Liver (tissue), 9 donors: Measurements from ENCODE around the gene SLC44A2. TPM values are rescaled to one million over a fixed set of nuclear protein-coding genes. Genes with fewer than 3 reads are reported as not detected.

Source experiments
- DNase-seq: peaks from one replicate; pipeline ENCODE4 v3.0.0-alpha.2; 2017; ENCODE audit warnings: low spot score
- H3K27ac ChIP-seq, 2 donors: one replicate each; pipeline ENCODE4 v1.7.0; 2013; ENCODE audit warnings: inconsistent platforms in 2 of 2, low read length in 2 of 2, control low read depth in 1 of 2, low read depth in 1 of 2, mild to moderate bottlenecking in 1 of 2
- H3K27me3 ChIP-seq, 4 donors: one replicate each; pipeline versions ENCODE4 v1.6.1 to v1.7.0; 2013; ENCODE audit warnings: low read length in 3 of 4, inconsistent platforms in 1 of 4, mild to moderate bottlenecking in 1 of 4, moderate library complexity in 1 of 4; ENCODE audit not compliant: control insufficient read depth in 4 of 4, insufficient read depth in 4 of 4
- H3K36me3 ChIP-seq, 4 donors: one replicate each; pipeline versions ENCODE4 v1.6.1 to v1.7.0; 2013; ENCODE audit warnings: low read length in 3 of 4, mild to moderate bottlenecking in 3 of 4, low read depth in 1 of 4, moderate library complexity in 1 of 4; ENCODE audit not compliant: control insufficient read depth in 4 of 4, insufficient read depth in 3 of 4
- H3K4me1 ChIP-seq, 4 donors: one replicate each; pipeline versions ENCODE4 v1.6.1 to v1.7.0; 2013; ENCODE audit warnings: low read length in 3 of 4, mild to moderate bottlenecking in 3 of 4, moderate library complexity in 1 of 4; ENCODE audit not compliant: control insufficient read depth in 4 of 4, insufficient read depth in 4 of 4
- H3K4me3 ChIP-seq, 3 donors: one replicate each; pipeline versions ENCODE4 v1.6.1 to v1.7.0; 2013; ENCODE audit warnings: low read length in 3 of 3, control low read depth in 1 of 3, low read depth in 1 of 3, mild to moderate bottlenecking in 1 of 3
- H3K9ac ChIP-seq, 2 donors: one replicate each; pipeline ENCODE4 v1.7.0; 2013; ENCODE audit warnings: low read length in 2 of 2, mild to moderate bottlenecking in 2 of 2, moderate library complexity in 2 of 2, control low read depth in 1 of 2, low read depth in 1 of 2
- H3K9me3 ChIP-seq, 4 donors: one replicate each; pipeline versions ENCODE4 v1.6.1 to v1.7.0; 2013; ENCODE audit warnings: low read length in 3 of 4; ENCODE audit not compliant: control insufficient read depth in 4 of 4
- ATF3 ChIP-seq: IDR thresholded peaks from 2 replicates; pipeline ENCODE4 v1.6.1; 2016; ENCODE audit warnings: antibody characterized with exemption
- EGR1 ChIP-seq, 2 donors: IDR thresholded peaks; 2 replicates each; pipeline ENCODE4 v1.6.1; 2016 to 2018; ENCODE audit warnings: antibody characterized with exemption in 2 of 2, low read depth in 2 of 2
- FOXA1 ChIP-seq: IDR thresholded peaks from 2 replicates; pipeline ENCODE4 v1.6.1; 2016; ENCODE audit warnings: antibody characterized with exemption
- FOXA2 ChIP-seq: IDR thresholded peaks from 2 replicates; pipeline ENCODE4 v1.6.1; 2016; ENCODE audit warnings: antibody characterized with exemption
- GABPA ChIP-seq, 2 donors: IDR thresholded peaks in 1 of 2; conservative IDR thresholded peaks in 1 of 2; 2 replicates each; pipeline ENCODE4 v1.6.1; 2016; ENCODE audit warnings: antibody characterized with exemption in 2 of 2, mild to moderate bottlenecking in 1 of 2, moderate library complexity in 1 of 2
- HNF4A ChIP-seq, 2 donors: conservative IDR thresholded peaks; 2 replicates each; pipeline ENCODE4 v1.6.1; 2016; ENCODE audit warnings: antibody characterized with exemption in 2 of 2, mild to moderate bottlenecking in 2 of 2
- HNF4G ChIP-seq: IDR thresholded peaks from 2 replicates; pipeline ENCODE4 v1.6.1; 2016; ENCODE audit warnings: antibody characterized with exemption
- JUND ChIP-seq, 2 donors: IDR thresholded peaks; 2 replicates each; pipeline ENCODE4 v1.6.1; 2016; ENCODE audit warnings: antibody characterized with exemption in 2 of 2
- MAX ChIP-seq: IDR thresholded peaks from 2 replicates; pipeline ENCODE4 v1.6.1; 2016; ENCODE audit warnings: antibody characterized with exemption
- NR2F2 ChIP-seq: IDR thresholded peaks from 2 replicates; pipeline ENCODE4 v1.6.1; 2016; ENCODE audit warnings: antibody characterized with exemption
- RAD21 ChIP-seq, 2 donors: IDR thresholded peaks; 2 replicates each; pipeline ENCODE4 v1.6.1; 2016; ENCODE audit warnings: antibody characterized with exemption in 2 of 2, mild to moderate bottlenecking in 2 of 2
- REST ChIP-seq: IDR thresholded peaks from 2 replicates; pipeline ENCODE4 v1.6.1; 2016; ENCODE audit warnings: antibody characterized with exemption, mild to moderate bottlenecking
- RXRA ChIP-seq, 2 donors: IDR thresholded peaks; 2 replicates each; pipeline ENCODE4 v1.6.1; 2017 to 2018; ENCODE audit warnings: antibody characterized with exemption in 2 of 2, mild to moderate bottlenecking in 1 of 2
- SP1 ChIP-seq: IDR thresholded peaks from 2 replicates; pipeline ENCODE4 v1.6.1; 2018; ENCODE audit warnings: antibody characterized with exemption, mild to moderate bottlenecking
- TAF1 ChIP-seq: conservative IDR thresholded peaks from 2 replicates; pipeline ENCODE4 v1.6.1; 2016; ENCODE audit warnings: antibody characterized with exemption, mild to moderate bottlenecking
- YY1 ChIP-seq: IDR thresholded peaks from 2 replicates; pipeline ENCODE4 v1.6.1; 2016; ENCODE audit warnings: antibody characterized with exemption, mild to moderate bottlenecking
- ZBTB33 ChIP-seq: IDR thresholded peaks from 2 replicates; pipeline ENCODE4 v1.6.1; 2016; ENCODE audit warnings: antibody characterized with exemption
- WGBS: extraction: QIAGEN DNeasy Blood & Tissue Kit; methylation state at CpG from one replicate; pipeline ENCODE4 v1.1.7; 2013; 5-methylcytosine and 5-hydroxymethylcytosine counted together
- polyA plus RNA-seq, 2 donors: library from polyadenylated mRNA; stranded (reverse) in 1 of 2; unstranded in 1 of 2; fragments of 200-250 nt in 1 of 2; fragments of >200 nt in 1 of 2; fragmentation: Nextera tagmentation in 1 of 2; extraction: Ambion mirVana in 1 of 2; gene quantifications; one replicate each; pipeline versions ENCODE4 v1.2.1 to v1.2.3, GENCODE V29; 2013 to 2015
- total RNA-seq, 2 donors: library from RNA; depleted of rRNA; stranded (reverse); fragments of >200 nt; gene quantifications; one replicate each; pipeline ENCODE4 v1.2.3, GENCODE V29; 2014
- TF ChIP-seq, protein P1 (sequence below): fragments of 150-350 bp; IDR thresholded peaks from 2 replicates; pipeline ENCODE4 v1.5.1; 2017; ENCODE audit warnings: improper control_type of control experiment, low read depth, low read length; ENCODE audit not compliant: missing input control
- donor health status: healthy.
- donor health status: healthy.
- donor health status: healthy.
- donor health status: healthy.
- donor health status: healthy.

SLC44A2 gene
- total and polyA plus RNA-seq, 4 donors = 12.0 to 21.6 (median 13.4) TPM

DNA sequence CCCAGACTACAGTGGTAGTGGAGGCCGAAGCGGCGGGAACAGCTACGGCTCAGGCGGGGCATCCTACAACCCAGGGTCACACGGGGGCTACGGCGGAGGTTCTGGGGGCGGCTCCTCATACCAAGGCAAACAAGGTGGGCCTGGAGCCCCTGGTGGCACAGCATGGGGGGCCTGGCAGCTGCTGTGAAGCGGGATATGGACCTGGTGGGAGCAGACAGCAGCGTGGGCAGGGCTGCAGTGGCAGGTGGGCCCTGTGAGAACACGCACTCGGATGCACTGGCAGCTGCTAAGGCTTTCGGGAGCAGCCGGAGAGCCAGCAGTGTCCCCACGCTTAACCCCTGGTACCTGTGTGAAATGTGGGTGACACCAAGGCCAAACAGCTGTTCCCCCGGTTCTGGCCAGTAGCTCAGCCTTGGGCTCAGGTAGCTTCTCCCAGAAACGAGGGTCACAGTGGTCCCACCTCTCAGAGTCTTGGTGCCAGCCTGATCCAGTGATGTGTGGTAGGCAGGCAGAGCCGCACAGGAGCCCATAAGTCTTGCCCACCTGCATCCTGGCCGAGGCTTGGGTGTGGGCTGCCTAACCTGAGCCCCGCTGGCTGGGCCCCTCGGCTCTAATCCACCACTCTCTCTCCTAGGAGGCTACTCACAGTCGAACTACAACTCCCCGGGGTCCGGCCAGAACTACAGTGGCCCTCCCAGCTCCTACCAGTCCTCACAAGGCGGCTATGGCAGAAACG lies 63.4 kb downstream of the SLC44A2 start:
- H3K27me3 ChIP-seq = no peaks in the 10 kb centered on the region
- H3K36me3 ChIP-seq = peaks cover 22 to 77% (median 34%) of the 10 kb centered on the region in 4 donors
- no peak overlapping the region for H3K27ac ChIP-seq
- DNase-seq = no peak
- TF ChIP-seq HNF4G = no peak
- TF ChIP-seq HNF4A (conservative IDR thresholded peaks at IDR 0.05) = no peak
- no peak for TF ChIP-seq TAF1
- TF ChIP-seq, protein P1, sequence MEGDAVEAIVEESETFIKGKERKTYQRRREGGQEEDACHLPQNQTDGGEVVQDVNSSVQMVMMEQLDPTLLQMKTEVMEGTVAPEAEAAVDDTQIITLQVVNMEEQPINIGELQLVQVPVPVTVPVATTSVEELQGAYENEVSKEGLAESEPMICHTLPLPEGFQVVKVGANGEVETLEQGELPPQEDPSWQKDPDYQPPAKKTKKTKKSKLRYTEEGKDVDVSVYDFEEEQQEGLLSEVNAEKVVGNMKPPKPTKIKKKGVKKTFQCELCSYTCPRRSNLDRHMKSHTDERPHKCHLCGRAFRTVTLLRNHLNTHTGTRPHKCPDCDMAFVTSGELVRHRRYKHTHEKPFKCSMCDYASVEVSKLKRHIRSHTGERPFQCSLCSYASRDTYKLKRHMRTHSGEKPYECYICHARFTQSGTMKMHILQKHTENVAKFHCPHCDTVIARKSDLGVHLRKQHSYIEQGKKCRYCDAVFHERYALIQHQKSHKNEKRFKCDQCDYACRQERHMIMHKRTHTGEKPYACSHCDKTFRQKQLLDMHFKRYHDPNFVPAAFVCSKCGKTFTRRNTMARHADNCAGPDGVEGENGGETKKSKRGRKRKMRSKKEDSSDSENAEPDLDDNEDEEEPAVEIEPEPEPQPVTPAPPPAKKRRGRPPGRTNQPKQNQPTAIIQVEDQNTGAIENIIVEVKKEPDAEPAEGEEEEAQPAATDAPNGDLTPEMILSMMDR = no peak
- TF ChIP-seq RXRA (IDR thresholded peaks at IDR 0.05) = no peak
- no peak for TF ChIP-seq NR2F2
- 96% methylated on average over 27 of the region's 27 CpGs for WGBS
- H3K9ac ChIP-seq = no peak overlapping the region
- no peaks in the 10 kb centered on the region for H3K4me1 ChIP-seq
- H3K4me3 ChIP-seq = no peak overlapping the region
- no peaks in the 10 kb centered on the region for H3K9me3 ChIP-seq

DNA sequence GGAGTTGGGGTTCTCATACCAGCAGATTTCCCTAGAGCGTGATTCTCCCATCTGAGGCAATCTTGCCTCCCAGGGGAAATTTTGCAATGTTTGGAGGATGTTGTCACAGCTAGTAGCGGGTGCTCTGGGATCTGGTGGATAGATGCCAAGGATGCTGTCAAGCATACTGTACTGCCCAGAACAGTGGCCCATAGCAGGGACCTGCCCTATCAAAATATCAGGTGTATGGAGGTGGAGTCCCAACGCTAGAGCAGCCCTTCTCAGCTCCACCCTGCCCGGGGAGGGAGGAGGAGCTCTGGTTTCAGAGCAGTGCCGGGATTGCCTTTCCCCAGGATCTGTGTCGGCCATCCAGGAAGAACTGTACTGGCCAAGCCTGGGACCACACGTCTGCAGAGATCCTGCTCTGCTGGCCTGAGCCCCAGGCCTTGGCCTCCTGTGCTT lies 65.0 kb downstream of the SLC44A2 start:
- DNase-seq = no peak
- peaks cover under 1 to 5% (median 3%) of the 10 kb centered on the region in 4 donors for H3K4me1 ChIP-seq
- TF ChIP-seq HNF4G (no peak), TAF1 (no peak), REST (no peak), RXRA (IDR thresholded peaks at IDR 0.05) (no peak), HNF4A (conservative IDR thresholded peaks at IDR 0.05) (no peak), ATF3 (no peak), ZBTB33 (no peak), SP1 (no peak), GABPA (IDR thresholded peaks at IDR 0.05 in 1 of 2, conservative IDR thresholded peaks at IDR 0.05 in 1 of 2) (no peak), MAX (no peak), YY1 (no peak), JUND (IDR thresholded peaks at IDR 0.05) (no peak), FOXA1 (no peak), FOXA2 (no peak), RAD21 (IDR thresholded peaks at IDR 0.05) (no peak), EGR1 (IDR thresholded peaks at IDR 0.05; ENCODE audit: low read depth in 2 of 2) (no peak), NR2F2 (no peak)
- TF ChIP-seq, protein P1 = no peak
- H3K9me3 ChIP-seq = no peaks in the 10 kb centered on the region
- no peaks in the 10 kb centered on the region for H3K27me3 ChIP-seq
- H3K27ac ChIP-seq = no peak overlapping the region
- 58% methylated on average over 7 of the region's 7 CpGs for WGBS
- peaks cover 17 to 60% (median 23%) of the 10 kb centered on the region in 4 donors for H3K36me3 ChIP-seq
- H3K9ac ChIP-seq = no peak overlapping the region
- no peak overlapping the region for H3K4me3 ChIP-seq
